SK-N-SH (cell line): ENCODE results near the gene KIF27. TPM values are rescaled to one million over a fixed set of nuclear protein-coding genes. Genes with fewer than 3 reads are reported as not detected.

Source experiments
- CTCF ChIA-PET: fragments of 300-600, 350-600 bp; formaldehyde crosslinking; extraction: SDS; loops from one replicate; lab custom pipeline; 2021; lab: Yijun Ruan, JAX
- POLR2A ChIA-PET: fragments of 350-600 bp; sonication (Branson Sonifier 250); formaldehyde crosslinking; extraction: SDS; loops from one replicate; lab custom pipeline; 2020; ENCODE audit warnings: antibody characterized with exemption, inconsistent platforms; lab: Yijun Ruan, JAX
- DNase-seq: peaks from one replicate; pipeline ENCODE4 v3.0.0; 2012
- H2AFZ ChIP-seq: fragments of 200-600 bp; sonication (generic); 2 replicates; pipeline ENCODE4 v1.8.1; 2016; ENCODE audit warnings: antibody characterized with exemption, mild to moderate bottlenecking, low read depth
- H3F3A ChIP-seq: fragments of 200-600 bp; sonication (generic); replicated peaks from 2 replicates; pipeline ENCODE3; 2016; ENCODE audit warnings: antibody characterized with exemption, mild to moderate bottlenecking; ENCODE audit not compliant: insufficient read depth
- H3K27ac ChIP-seq, 2 experiments: fragments of 200-500 bp in 1 of 2; fragments of 200-600 bp in 1 of 2; sonication (Bioruptor generic) in 1 of 2; sonication (generic), shearing (Covaris generic) in 1 of 2; 2 replicates each; pipeline versions ENCODE4 v1.5.1 to v1.6.1; 2014 to 2016; ENCODE audit warnings: low read depth in 2 of 2, inconsistent platforms in 1 of 2, low read length in 1 of 2, mild to moderate bottlenecking in 1 of 2, mixed read lengths in 1 of 2
- H3K27me3 ChIP-seq: fragments of 200-600 bp; sonication (generic), shearing (Covaris generic); 2 replicates; pipeline ENCODE4 v1.6.1; 2016; ENCODE audit warnings: mixed run types; ENCODE audit not compliant: insufficient read depth
- H3K36me3 ChIP-seq, 2 experiments: fragments of 200-500 bp in 1 of 2; fragments of 200-600 bp in 1 of 2; sonication (Bioruptor generic) in 1 of 2; sonication (generic) in 1 of 2; replicated peaks in 1 of 2; 2 replicates each; pipeline versions ENCODE3 to v1.5.1; 2014 to 2016; ENCODE audit warnings: low read length in 1 of 2, mild to moderate bottlenecking in 1 of 2; ENCODE audit not compliant: insufficient read depth in 2 of 2, control insufficient read depth in 1 of 2
- H3K4me1 ChIP-seq, 2 experiments: fragments of 200-500 bp in 1 of 2; fragments of 200-600 bp in 1 of 2; sonication (Bioruptor generic) in 1 of 2; sonication (generic), shearing (Covaris generic) in 1 of 2; 2 replicates each; pipeline versions ENCODE4 v1.5.1 to v1.6.1; 2014 to 2016; ENCODE audit warnings: low read depth in 1 of 2, low read length in 1 of 2, mixed run types in 1 of 2; ENCODE audit not compliant: insufficient read depth in 2 of 2, control insufficient read depth in 1 of 2
- H3K4me2 ChIP-seq: fragments of 200-600 bp; sonication (generic), shearing (Covaris generic); 2 replicates; pipeline ENCODE4 v1.6.1; 2017; ENCODE audit warnings: mixed run types
- H3K4me3 ChIP-seq, 2 experiments: fragments of 200-500 bp in 1 of 2; fragments of 200-600 bp in 1 of 2; sonication (Bioruptor generic) in 1 of 2; sonication (generic), shearing (Covaris generic) in 1 of 2; 2 replicates each; pipeline versions ENCODE4 v1.5.1 to v1.8.1; 2014 to 2016; ENCODE audit warnings: low read depth in 2 of 2, inconsistent platforms in 1 of 2, low read length in 1 of 2, mild to moderate bottlenecking in 1 of 2, mixed read lengths in 1 of 2, moderate library complexity in 1 of 2
- H3K79me2 ChIP-seq: fragments of 200-600 bp; sonication (generic); 2 replicates; pipeline ENCODE4 v1.8.1; 2017; ENCODE audit warnings: mild to moderate bottlenecking; ENCODE audit not compliant: insufficient read depth
- H3K9ac ChIP-seq: fragments of 200-600 bp; sonication (generic); 2 replicates; pipeline ENCODE4 v1.6.1; 2017; ENCODE audit warnings: mixed run types
- H3K9me2 ChIP-seq: fragments of 200-600 bp; sonication (generic); 2 replicates; pipeline ENCODE4 v1.6.1; 2017; ENCODE audit warnings: mixed run types
- H3K9me3 ChIP-seq: fragments of 200-600 bp; sonication (generic); 2 replicates; pipeline ENCODE4 v1.6.1; 2017; ENCODE audit warnings: mixed run types, mild to moderate bottlenecking, moderate library complexity
- H4K20me1 ChIP-seq: fragments of 200-600 bp; sonication (generic); 2 replicates; pipeline ENCODE4 v1.6.1; 2017; ENCODE audit warnings: mild to moderate bottlenecking, mixed run types; ENCODE audit not compliant: insufficient read depth
- CHD2 ChIP-seq: fragments of 150-350 bp; IDR thresholded peaks from 2 replicates; pipeline ENCODE4 v1.6.1; 2018; ENCODE audit warnings: low read length; ENCODE audit not compliant: partially characterized antibody
- CTCF ChIP-seq: fragments of 200-600 bp; sonication (generic); IDR thresholded peaks from 2 replicates; pipeline ENCODE4 v1.6.1; 2017; ENCODE audit warnings: antibody characterized with exemption, mild to moderate bottlenecking, moderate library complexity
- ELF1 ChIP-seq: IDR thresholded peaks from 2 replicates; pipeline ENCODE4 v1.4.0; 2012
- EP300 ChIP-seq, 2 experiments: IDR thresholded peaks; 2 replicates each; pipeline versions ENCODE4 v1.4.0 to v1.6.1; 2012; ENCODE audit warnings: borderline replicate concordance in 1 of 2, low read depth in 1 of 2, low read length in 1 of 2
- FOSL2 ChIP-seq: IDR thresholded peaks from 2 replicates; pipeline ENCODE4 v1.4.0; 2012; ENCODE audit warnings: low read depth, mild to moderate bottlenecking, moderate library complexity, borderline replicate concordance
- GABPA ChIP-seq: IDR thresholded peaks from 2 replicates; pipeline ENCODE4 v1.4.0; 2012; ENCODE audit warnings: low read depth, mild to moderate bottlenecking
- GATA2 ChIP-seq: sonication (generic); formaldehyde crosslinking; IDR thresholded peaks from 2 replicates; pipeline ENCODE4 v1.5.0; 2020; ENCODE audit warnings: mild to moderate bottlenecking, missing genetic modification reagents
- MEF2A ChIP-seq: IDR thresholded peaks from 2 replicates; pipeline ENCODE4 v1.4.0; 2012; ENCODE audit warnings: low read depth, borderline replicate concordance
- MXI1 ChIP-seq: IDR thresholded peaks from 2 replicates; pipeline ENCODE4 v1.6.1; 2012; ENCODE audit warnings: mild to moderate bottlenecking, low read depth, low read length, improper control_type of control experiment
- NFIC ChIP-seq: IDR thresholded peaks from 2 replicates; pipeline ENCODE4 v1.4.0; 2012; ENCODE audit warnings: borderline replicate concordance
- PBX3 ChIP-seq: IDR thresholded peaks from 2 replicates; pipeline ENCODE4; 2012
- POLR2AphosphoS5 ChIP-seq: IDR thresholded peaks from 2 replicates; pipeline ENCODE4 v1.6.1; 2012; ENCODE audit warnings: low read depth, low read length
- RCOR1 ChIP-seq: fragments of 150-350 bp; IDR thresholded peaks from 2 replicates; pipeline ENCODE4 v1.6.1; 2017; ENCODE audit warnings: antibody characterized with exemption, low read length
- REST ChIP-seq: IDR thresholded peaks from 2 replicates; pipeline ENCODE4 v1.6.1; 2012; ENCODE audit warnings: mild to moderate bottlenecking, low read depth, low read length, moderate library complexity
- RXRA ChIP-seq: IDR thresholded peaks from 2 replicates; pipeline ENCODE4 v1.4.0; 2012; ENCODE audit warnings: low read depth, mild to moderate bottlenecking, borderline replicate concordance
- TAF1 ChIP-seq: IDR thresholded peaks from 2 replicates; pipeline ENCODE4 v1.6.1; 2012; ENCODE audit warnings: low read depth, mild to moderate bottlenecking, low read length, moderate library complexity, borderline replicate concordance
- TEAD4 ChIP-seq: IDR thresholded peaks from 2 replicates; pipeline ENCODE4 v1.4.0; 2012; ENCODE audit warnings: mild to moderate bottlenecking, borderline replicate concordance; ENCODE audit not compliant: insufficient read depth
- YY1 ChIP-seq: IDR thresholded peaks from 2 replicates; pipeline ENCODE4 v1.4.0; 2012; ENCODE audit warnings: low read depth, mild to moderate bottlenecking
- WGBS: methylation state at CpG from one replicate; pipeline ENCODE4 v1.1.6; 2017; ENCODE audit warnings: low lambda C conversion rate; 5-methylcytosine and 5-hydroxymethylcytosine counted together
- polyA plus RNA-seq, 3 experiments: library from polyadenylated mRNA; depleted of rRNA; stranded (reverse); fragments of >200 nt; gene quantifications; 2 replicates each; pipeline ENCODE4 v1.2.3, GENCODE V29; 2012

Gene KIF27
- polyA plus RNA-seq, 1 of the 3 experiments (the other 2 are of a cell fraction), result 0.81 TPM

- Histone ChIP-seq H3K4me3 (no peak overlapping the region), H3K4me2 (no peak overlapping the region), H3K79me2 (no peaks in the 10 kb centered on the region), H3K36me3 (peaks cover 20 to 26% of the 10 kb centered on the region in 2 experiments), H3K9me3 (no peaks in the 10 kb centered on the region), H3K27ac (no peak overlapping the region), H3K27me3 (no peaks in the 10 kb centered on the region), H3F3A (no peaks in the 10 kb centered on the region), H3K9ac (no peak overlapping the region), H2AFZ (no peak overlapping the region), H4K20me1 (no peaks in the 10 kb centered on the region), H3K9me2 (no peaks in the 10 kb centered on the region), H3K4me1 (peaks cover 0 to 10% of the 10 kb centered on the region in 2 experiments; a peak in 1 of 4 replicates)
- no peak for DNase-seq
- 96% methylated on average over 5 of the region's 5 CpGs for WGBS
- POLR2A ChIA-PET, result interaction anchor here (1.7 kb wide), 1 partner anchor 39 kb away, joined by 7 read pairs; the partner anchor contains the start of genes HNRNPK and RMI1
- CTCF ChIA-PET, result interaction anchor here (0.5 to 8.8 kb wide), 5 partner anchors 22 to 395 kb away, joined by 3 to 69 read pairs (median 5); no protein-coding TSS in a partner anchor
- TF ChIP-seq CHD2, result no peak
- TF ChIP-seq YY1, result no peak
- TF ChIP-seq REST, result no peak
- TF ChIP-seq MXI1, result no peak
- no peak for TF ChIP-seq MEF2A
- no peak for TF ChIP-seq GATA2
- no peak for TF ChIP-seq CTCF
- no peak for TF ChIP-seq ELF1
- TF ChIP-seq POLR2AphosphoS5, result no peak
- TF ChIP-seq TEAD4, result no peak
- no peak for TF ChIP-seq PBX3
- TF ChIP-seq TAF1, result no peak
- TF ChIP-seq RCOR1, result no peak
- TF ChIP-seq NFIC, result no peak
- no peak for TF ChIP-seq FOSL2
- no peak for TF ChIP-seq EP300 (IDR thresholded peaks at IDR 0.05; ENCODE audit: borderline replicate concordance in 1 of 2, low read depth in 1 of 2, low read length in 1 of 2)
- no peak for TF ChIP-seq GABPA
- no peak for TF ChIP-seq RXRA
Observed at GRCh38 chr9:83940590-83941303, 19.5 kb upstream of the KIF27 start.
